HG02678 (cell line): ENCODE data around the gene SUMF1.
A peak's percentile ranks its signal among the peaks of the same experiment; 100 is the strongest.
"Not testable (repeated sequence)": the region's sequence is repeated elsewhere in the genome, so short reads cannot be mapped to it uniquely, and the experiment has no call there.

Experiments
- ATAC-seq: cut with Tn5 transposase; IDR thresholded peaks from one replicate; pipeline ENCODE4 v1.9.1; 2021; ENCODE audit warnings: mild to moderate bottlenecking, moderate library complexity; ENCODE audit not compliant: unreplicated experiment

Gene SUMF1

GRCh38 chr3:4462369-4463040, 4.6 kb downstream of the SUMF1 start:
- ATAC-seq = no peak

GRCh38 chr3:4461468-4462090, 5.5 kb downstream of the SUMF1 start:
- ATAC-seq = no peak

DNA sequence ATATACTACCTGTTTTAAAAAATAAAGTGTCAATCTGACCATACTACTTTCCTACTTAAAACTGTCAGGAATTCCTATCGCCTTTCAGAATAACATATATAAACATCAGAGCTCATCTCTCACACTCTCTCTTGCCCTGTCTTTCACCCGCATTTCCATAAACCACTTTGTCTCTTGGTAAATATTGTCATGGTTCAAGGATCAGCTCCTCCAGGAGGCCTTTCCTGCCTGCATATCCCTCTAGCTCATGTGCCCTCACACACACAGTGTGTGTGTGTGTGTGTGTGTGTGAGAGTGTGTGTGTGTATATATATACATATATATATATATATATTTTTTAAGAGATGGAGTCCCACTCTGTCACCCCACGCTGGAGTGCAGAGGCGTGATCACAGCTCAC, 6.7 kb downstream of the SUMF1 start:
- ATAC-seq = no peak

GRCh38 chr3:4458961-4459360, 8.1 kb downstream of the SUMF1 start:
- no peak for ATAC-seq

DNA sequence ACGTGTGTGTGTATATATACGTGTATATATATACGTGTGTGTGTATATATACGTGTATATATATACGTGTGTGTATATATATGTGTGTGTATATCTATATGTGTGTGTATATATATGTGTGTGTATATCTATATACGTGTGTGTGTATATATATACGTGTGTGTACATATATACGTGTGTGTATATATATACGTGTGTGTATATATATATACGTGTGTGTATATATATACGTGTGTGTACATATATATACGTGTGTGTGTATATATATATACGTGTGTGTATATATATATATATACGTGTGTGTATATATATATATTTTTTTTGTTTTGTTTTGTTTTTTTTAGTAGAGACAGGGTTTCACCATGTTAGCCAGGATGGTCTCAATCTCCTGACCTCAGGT, 10.3 kb downstream of the SUMF1 start:
- not testable (repeated sequence) for ATAC-seq

GRCh38 chr3:4454142-4454541, 12.9 kb downstream of the SUMF1 start:
- ATAC-seq = no peak

DNA sequence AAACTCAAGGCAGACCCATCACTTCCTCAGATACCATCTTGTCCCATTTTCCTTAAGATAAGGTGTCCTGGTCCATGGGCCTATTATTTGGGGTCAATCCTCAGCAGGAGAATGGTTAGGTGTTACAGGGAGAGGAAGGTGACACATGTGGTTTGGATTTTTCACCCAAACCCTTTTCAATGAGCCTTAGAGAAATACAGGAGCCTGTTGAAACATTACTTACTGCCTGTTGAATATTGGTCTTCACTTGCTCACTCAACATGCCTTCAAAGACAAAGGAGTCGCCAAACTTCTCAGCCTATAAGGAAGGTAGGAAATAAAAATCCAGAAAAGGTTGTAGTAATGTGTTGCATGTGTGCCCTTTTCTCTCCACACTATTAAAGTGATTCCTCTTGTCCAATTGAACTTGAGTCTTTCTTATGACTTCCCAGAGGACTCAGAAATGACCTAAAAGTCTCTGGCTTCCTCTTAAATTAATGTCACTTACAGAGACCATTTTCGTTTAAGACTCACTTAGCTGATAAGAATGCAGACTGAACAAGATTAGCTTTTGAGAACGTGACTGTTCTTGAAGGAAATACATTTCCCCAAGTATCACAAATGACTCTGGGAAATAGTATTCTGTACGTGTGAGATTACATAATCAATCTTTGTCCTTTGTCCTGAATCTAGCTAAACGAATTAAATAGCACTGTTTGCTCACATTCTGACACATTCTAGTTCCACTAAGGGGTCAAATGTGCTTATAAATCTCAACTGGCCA, 17.8 kb downstream of the SUMF1 start:
- no peak for ATAC-seq

- ATAC-seq = no peak
Measured at GRCh38 chr3:4448187-4448586, 18.9 kb downstream of the SUMF1 start.

- ATAC-seq = no peak
Measured at GRCh38 chr3:4447295-4447999, 19.6 kb downstream of the SUMF1 start.

DNA sequence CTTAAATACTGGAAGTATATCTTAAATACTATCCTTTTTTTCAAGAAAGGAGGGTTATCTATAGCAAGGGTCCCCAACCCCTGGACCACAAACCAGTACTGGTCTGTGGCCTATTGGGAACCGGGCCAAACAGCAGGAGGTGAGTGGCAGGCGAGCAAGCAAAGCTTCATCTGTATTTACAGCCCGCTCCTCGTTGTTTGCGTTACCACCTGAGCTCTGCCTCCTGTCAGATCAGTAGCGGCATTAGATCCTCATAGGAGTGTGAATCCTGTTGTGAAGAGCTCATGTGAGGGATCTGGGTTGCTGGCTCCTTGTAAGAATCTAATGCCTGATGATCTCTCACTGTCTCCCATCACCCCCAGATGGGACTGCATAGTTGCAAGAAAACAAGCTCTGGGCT, 26.1 kb downstream of the SUMF1 start:
- ATAC-seq = no peak

DNA sequence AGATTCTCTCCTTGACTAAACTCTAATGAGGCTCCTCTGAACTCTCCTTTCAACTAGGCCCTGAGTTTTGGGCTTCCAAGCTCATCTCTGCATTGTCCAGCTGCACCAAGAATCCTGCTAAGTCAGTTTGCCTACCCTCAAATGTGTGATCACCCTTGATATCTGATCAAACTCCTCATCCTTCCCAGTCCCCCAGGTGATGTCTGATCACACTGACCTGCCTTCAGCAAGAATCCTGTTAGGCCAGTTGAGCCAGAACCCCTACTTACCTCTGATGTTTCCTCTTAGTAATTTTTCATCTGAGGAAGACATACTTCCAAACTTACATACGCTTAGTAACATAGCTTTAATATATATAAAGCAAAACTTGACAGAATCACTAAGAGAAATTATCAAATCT, 28.8 kb downstream of the SUMF1 start:
- ATAC-seq = no peak

DNA sequence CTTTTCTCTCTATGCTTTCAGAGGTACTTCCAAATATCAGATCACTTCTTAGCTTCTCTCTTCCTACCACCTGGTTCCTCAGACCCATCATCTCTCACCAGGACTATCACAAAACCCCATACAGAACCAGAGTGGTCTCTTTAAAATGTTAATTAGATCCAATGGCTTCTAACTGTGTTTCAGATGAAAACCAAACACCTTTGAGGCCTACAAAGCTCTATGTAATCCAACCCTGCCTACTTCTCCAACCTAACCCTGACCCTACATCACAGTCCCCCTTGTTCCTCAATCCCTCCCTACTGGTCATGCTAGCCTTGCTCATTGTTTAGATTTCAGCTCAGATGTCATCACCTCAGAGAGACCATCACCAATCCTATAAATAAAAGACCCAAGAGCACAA, 34.8 kb downstream of the SUMF1 start:
- ATAC-seq = no peak

DNA sequence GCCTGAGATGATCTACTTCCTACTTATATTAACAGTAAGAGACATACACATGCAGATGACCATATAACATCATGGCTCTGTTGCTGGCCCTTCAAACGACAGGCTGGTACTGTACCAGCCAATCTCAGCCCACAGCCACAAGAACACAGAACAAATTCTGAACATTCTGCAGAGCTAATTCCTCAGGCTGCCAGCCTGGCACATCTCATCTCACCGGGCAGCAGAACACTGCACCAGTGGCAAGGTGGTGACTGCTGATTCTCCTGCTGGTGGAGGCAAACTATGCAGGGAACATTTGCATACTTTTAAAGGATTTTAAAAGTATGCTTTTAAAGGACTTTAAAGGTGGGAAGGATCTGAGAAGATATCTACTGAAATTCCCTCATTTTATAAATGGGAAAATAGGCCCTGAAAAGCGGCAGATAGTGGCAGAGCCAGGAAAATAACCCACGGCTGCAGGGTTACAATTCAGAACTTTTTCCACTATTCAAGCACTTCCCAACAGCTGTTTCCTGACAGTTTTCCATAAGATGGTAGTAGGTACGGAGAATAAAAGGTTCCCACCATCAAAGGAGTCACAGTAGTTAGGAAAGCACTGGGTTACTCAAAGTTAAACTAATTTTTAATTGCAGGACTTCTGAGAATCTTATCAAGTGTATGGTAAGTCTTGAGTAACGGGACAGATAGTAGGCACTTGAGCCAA, 37.3 kb downstream of the SUMF1 start:
- ATAC-seq = no peak

GRCh38 chr3:4426782-4427344, 40.2 kb downstream of the SUMF1 start:
- ATAC-seq = peak; percentile 94

GRCh38 chr3:4426261-4426781, 40.7 kb downstream of the SUMF1 start:
- ATAC-seq = no peak

- ATAC-seq = peak; percentile 39
Measured at GRCh38 chr3:4425707-4426106, 41.4 kb downstream of the SUMF1 start.

- no peak for ATAC-seq
Measured at GRCh38 chr3:4425055-4425454, 42.0 kb downstream of the SUMF1 start.

GRCh38 chr3:4421121-4421520, 45.9 kb downstream of the SUMF1 start:
- ATAC-seq = peak; percentile 62

GRCh38 chr3:4419920-4420319, 47.1 kb downstream of the SUMF1 start:
- no peak for ATAC-seq

DNA sequence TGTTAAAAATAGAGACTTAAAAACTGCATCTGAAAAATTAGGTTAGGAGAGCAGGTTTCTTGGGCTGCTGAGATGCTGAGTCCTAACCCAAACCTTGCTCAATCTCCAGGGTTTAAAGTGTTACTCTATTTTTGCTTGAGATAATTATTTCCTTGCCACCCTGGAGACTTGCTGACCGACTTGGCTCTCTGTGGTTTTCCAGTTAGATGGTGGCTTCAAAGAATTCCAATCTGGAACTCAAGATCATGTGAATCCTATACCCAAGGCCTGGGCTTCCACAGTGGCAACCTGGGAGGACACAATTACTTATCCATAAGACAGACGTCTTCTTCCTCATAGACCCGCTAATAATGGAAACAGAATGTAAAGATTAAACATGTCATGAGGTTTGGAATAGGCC, 47.7 kb downstream of the SUMF1 start:
- ATAC-seq = no peak
